Bone marrow (tissue), 2 donors: ENCODE measurements around the gene SMTNL2.
A peak's percentile ranks its signal among the peaks of the same experiment; 100 is the strongest.
"Not testable (repeated sequence)": the region's sequence is repeated elsewhere in the genome, so short reads cannot be mapped to it uniquely, and the experiment has no call there.

ENCODE experiments used
- DNase-seq, 2 donors: peaks; one replicate each; lab custom pipeline; 2025; lab: John Stamatoyannopoulos, UW

SMTNL2 gene

GRCh38 chr17:4560421-4560820 lies 23.9 kb upstream of the SMTNL2 start, which contains the start of gene GGT6:
GGT6 (minus strand) TSS chr17:4560577; CDS start chr17:4560521, 56 bp downstream.
- no peak for DNase-seq

DNA sequence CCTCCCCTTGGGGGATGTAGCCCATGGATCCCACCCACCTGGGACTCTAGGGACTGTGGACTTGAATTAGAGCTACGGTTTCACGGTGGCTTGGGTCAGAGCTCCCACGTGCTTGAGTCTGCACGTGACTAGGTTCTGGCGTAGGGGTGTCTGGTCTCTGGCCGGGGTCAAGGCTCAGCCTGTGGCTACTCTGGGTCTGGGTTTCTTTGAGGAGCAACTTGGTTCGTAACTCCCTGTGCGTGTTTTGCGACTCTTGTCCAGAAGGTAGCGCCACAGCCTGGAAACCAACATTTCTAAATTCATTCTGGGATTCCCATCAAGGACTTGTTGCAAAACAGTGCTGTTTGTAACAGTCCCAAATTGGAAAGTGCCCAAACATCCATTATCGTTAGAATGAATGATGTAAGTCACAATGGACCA lies 23.5 kb upstream of the SMTNL2 start:
- no peak for DNase-seq

DNA sequence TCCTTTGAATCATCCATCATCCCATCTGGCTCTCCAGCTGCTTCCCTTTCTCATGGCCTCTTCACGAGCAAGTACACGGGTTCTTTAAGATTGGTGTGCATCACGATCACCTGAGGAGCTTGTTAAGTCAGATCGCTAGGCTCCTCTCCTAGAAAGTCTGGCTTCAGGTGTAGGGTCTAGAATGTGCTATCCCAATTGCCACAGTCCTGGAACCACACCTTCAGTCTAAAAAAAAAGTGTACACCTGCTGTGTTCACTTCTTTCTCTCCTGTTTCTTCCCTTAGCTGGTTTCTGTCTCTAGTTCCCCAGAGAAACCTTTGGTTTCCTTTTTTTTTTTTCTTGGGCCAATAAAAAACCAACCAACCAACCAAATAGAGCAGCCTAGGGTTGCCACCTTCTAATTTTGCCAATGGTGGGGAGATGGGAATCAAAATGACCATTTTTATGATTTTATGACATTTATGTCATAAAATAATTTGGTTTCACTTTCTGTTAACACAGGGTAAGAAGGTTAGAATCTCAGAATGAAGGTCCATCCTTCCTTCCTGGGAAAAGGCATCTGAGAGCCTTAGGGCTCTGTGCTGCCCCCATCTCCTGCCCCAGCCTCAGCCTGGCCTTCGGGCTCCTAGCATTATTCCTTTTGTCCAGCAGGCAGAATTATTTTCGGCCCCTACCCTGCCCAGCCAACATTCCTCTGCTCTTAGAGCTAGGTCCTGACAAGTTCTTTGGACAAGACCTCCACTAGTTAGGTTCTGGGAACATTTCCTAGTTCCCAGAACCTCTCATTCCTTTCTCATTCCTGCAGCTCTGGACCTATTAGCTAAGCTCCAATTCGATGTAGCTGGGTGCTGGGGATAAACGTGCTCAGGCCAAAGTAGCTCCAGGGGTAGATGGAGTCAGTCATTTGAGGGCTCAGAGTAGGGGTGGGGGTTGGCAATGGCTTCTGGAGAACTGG lies 22.0 kb upstream of the SMTNL2 start:
- DNase-seq: no peak

GRCh38 chr17:4565209-4566141 lies 18.9 kb upstream of the SMTNL2 start:
- DNase-seq: peak; percentile 21 to 46

- peak in 1 of 2 donors; percentile 36 for DNase-seq
These were observed 17.5 kb upstream of the SMTNL2 start for GRCh38 chr17:4566785-4567184.

DNA sequence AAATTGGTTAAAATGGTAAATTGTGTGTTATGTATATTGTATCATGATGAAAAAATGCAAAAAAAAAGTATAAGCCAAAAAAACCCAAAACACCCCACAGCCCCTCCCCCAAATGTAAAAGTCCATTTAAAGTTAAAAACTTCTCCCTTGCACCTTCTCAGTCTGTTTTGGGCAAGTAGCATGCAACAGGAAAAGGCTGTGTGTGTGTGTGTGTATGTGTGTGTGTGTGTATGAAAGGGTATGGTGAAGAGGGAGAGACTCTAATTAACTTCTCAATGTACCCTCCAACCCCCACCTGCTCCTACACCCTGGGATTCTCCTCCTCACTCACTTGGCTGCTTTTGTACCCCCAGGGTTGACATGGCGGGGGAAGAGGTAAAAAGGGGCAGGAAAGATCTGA lies 14.7 kb upstream of the SMTNL2 start:
- DNase-seq: no peak

GRCh38 chr17:4572131-4572530 lies 12.2 kb upstream of the SMTNL2 start:
- DNase-seq: no peak

DNA sequence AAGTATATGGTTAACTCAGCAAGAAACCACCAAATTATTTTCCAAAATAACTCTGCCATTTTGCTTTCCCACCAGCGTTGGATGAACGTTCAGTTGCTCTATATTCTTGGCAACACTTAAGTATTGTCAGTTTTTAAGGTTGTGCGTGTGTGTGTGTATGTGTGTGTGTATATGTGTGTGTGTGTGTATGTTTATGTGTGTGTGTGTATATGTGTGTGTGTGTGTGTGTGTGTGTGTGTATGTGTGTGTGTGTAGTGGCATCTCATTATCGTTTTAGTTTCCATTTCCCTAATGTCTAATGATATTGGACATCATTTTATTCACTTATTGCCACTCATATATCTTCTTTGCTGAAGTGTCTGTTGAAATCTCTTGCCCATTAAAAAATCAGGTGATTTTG lies 11.2 kb upstream of the SMTNL2 start:
- DNase-seq: no peak

DNA sequence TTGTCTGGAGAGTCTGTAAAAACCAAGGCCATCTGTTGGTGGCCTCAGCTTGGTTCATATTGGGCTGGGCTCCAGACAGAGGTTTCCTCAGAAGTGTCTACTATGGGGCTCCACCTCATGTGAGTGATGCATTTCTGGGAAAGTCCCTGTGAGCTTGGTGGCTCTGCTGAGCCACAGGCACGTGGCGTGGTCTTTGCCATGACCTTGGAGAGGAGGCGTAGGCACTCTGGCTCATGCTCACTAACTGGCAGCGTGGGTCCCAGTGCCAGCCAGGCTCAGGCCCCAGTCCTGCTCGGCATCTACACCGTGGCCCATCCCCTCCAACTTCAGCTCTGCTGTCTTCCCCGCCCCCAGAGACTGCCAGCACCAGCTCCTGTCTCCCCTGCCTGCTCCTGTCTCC lies 10.7 kb upstream of the SMTNL2 start:
- no peak for DNase-seq

DNA sequence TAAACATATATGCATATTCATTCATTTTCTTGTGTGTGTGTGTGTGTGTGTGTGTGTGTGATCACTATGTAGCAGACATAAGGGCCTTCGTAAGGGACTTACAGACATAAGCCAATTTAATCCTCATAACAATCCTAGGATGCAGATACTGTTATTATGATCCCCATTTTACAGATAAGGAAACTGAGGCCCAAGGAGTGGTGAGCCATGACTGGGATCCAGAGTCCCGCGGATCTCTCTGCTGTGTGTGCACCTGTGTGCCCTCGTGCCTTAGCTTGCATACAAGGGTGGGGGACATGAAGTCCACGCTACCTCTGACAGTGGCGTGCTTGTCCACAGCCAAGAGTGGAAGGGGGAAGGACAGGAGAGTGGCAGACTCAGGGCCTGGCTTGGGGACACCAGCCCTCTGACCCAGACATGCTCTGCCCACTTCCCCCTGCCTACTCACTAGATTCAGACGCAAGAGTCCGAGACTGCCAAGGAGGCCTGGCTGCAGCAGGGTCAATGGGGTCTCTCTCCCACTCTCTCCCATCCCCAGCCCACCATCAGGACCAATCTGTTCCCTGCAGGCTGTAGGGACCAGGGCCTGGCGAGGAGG lies 9.8 kb upstream of the SMTNL2 start:
- DNase-seq: no peak

- DNase-seq: no peak
These were observed 8.2 kb upstream of the SMTNL2 start for GRCh38 chr17:4576161-4576558.

- no peak for DNase-seq
These were observed 7.5 kb upstream of the SMTNL2 start for GRCh38 chr17:4576729-4577322.

DNA sequence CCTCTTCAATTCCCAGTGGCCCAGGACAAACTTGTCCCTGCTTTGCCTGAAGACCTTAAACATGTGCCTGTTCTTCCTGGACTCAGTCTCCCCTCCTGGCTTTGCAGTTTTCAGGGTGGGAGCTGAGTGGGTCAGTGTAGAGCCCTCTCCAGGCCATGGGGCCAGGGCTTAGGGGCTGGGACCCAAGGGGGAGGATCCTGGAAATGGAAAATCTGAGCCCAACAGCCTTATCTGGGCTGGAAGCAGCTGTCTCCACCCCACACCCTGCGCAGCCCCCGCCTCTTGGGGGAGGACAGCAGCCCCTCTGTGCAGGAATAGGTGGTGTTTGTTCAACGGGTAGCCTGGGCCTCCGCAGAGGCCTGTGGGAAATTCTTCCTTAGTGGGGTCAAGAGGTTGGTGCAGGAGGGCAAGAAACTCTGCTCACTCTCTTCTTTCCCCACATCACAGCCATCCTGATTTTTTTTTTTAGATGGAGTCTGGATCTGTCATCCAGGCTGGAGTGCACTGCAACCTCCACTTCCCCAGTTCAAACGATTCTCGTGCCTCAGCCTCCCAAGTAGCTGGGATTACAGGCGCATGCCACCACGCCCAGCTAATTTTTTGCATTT lies 6.8 kb upstream of the SMTNL2 start:
- DNase-seq: no peak

- not testable (repeated sequence) for DNase-seq
These were observed 6.0 kb upstream of the SMTNL2 start for GRCh38 chr17:4578349-4578748.

DNA sequence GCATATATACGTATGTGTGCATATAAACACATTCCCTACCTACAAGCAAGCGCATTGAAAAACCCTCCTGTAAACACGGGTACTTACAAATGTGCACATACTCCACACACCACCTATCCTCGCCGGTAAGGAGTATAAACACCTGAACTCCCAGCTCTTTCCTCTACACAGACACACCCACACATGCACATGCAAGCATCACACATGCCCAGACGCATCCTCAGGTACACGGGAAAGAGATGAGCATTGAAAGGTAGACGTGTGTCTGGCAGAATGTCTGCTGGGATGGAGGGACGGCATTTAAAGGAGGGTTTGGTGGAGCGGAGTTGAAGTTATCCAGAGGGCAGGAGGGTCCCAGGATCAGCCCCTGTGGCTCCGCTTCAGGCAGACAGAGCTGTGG lies 4.7 kb upstream of the SMTNL2 start:
- no peak for DNase-seq

GRCh38 chr17:4580291-4580690 lies 4.0 kb upstream of the SMTNL2 start:
- no peak for DNase-seq

DNA sequence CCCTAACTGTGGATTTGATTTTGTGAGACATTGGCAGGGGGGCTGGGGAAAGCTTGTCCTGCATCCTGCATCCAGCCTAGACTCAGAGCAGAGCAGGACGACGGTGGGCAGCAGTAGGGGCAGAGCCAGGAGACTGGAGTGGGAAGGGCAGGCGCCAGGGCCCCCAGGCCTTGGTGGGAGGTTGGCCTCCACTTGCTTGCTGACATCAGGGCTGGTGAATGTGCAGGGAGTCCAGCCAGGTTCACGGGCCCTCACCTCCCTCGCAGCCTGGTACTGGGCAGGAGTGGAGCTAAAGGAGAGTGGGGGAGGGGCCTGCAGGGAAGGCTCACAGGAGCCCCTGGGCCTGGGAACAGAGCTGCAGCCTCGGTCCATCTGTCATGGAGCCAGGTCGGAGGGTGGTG lies 2.2 kb upstream of the SMTNL2 start:
- DNase-seq: no peak

- DNase-seq: no peak
These were observed 1.6 kb upstream of the SMTNL2 start for GRCh38 chr17:4582691-4583090.

DNA sequence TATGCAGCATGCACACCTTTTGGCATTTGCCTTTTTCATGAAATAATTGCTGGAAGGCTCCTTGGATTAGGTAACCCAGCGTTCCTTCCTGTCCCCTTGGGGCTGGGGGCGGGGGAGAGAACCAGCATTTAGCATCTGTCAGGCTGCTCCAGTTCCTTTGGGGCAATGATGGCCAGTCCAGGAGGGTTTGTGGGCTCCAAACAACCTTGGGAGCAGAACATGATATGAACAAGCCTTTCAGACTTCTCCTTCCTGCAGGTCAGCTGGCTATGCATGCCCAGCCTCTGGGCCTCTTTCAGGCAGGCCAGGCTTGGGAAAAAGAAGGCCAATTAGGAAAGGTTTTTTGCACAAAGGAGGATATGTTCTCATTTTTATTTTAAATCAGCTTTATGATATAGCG lies 1.1 kb upstream of the SMTNL2 start:
- DNase-seq: no peak

DNA sequence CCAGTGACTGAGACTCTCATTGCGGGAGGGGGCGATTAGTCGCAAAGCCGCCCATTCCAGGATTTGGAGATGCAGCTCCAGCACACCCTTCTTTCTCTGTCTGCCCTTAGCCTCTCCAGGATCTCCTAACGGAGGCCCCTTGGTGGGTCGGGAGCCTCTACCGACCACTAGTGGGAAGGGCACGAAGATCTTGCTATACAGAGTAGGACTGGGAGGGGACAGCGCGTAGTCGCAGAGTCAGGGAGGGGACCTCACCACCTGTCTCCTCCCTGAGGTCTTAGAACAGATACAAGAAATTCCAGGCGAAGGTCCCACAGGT lies 588 bp upstream of the SMTNL2 start:
- peak in 1 of 2 donors; percentile 41 for DNase-seq

- DNase-seq: no peak
These were observed 748 bp downstream of the SMTNL2 start for GRCh38 chr17:4584917-4585637.
